NCI-H510A treated with DMSO at 0.1 percent for 48 hours (cell line): Measurements from ENCODE around the gene ACSL5.
"Not testable (repeated sequence)": the region's sequence is repeated elsewhere in the genome, so short reads cannot be mapped to it uniquely, and the experiment has no call there.

Source experiments
- DNase-seq: peaks from one replicate; lab custom pipeline; 2025; lab: John Stamatoyannopoulos, UW

Gene ACSL5

DNA sequence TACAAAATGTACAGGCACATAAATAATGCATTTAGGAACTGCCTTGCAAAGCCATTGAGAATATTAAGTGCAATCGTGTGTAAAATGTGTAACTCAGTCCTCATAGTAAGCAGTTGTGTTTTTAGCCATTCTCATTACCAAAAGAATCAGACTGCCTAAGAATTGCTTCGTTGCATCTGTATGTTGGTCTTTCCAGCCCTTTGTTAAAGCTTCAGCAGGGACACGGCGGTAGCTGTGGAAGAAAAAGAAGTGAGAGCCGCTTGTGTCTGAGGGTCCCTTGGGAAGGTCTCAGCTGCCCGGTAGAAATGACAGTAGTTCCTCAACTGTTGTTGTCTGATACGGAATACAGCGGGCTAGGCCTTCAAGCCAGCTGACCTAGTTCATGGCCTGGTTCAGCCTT, 22.8 kb upstream of the ACSL5 start:
- no peak for DNase-seq

DNA sequence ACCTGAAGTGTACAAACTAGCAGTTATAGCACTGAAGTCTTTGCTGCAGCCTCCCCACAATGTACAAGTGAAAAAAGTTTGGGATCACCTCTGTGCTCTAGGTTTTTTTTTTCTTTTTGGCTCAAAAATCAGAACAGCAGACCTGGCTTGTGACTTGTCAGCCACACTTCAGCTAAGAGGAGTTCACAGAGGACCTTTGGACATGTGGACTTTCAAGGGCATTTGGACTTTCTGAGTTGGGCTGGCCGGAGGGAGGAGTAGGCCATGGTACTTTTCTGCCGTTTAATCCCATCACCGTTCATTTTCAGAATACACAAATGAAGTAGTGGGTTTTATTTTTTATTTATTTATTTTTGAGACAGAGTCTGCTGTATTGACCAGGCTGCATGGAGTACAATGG, 21.9 kb upstream of the ACSL5 start:
- no peak for DNase-seq

DNA sequence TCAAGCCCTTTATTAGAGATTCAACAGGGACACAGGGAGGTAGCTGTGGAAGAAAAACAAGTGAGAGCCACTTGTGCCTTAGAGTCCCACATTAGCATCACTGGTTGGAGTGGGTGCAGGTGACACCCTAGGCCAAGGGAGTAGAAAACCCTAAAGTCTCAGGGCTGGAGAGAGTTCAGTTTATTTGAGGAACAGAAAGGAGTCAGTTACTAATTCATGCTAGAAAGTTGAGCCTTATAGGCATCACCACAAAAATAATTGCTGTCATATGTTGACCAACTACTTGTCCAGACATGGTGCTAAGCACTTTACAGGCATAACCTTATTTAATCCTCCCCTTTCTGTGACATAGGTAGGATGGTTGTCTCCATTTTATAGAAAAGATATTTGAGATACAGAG, 20.9 kb upstream of the ACSL5 start:
- no peak for DNase-seq

DNA sequence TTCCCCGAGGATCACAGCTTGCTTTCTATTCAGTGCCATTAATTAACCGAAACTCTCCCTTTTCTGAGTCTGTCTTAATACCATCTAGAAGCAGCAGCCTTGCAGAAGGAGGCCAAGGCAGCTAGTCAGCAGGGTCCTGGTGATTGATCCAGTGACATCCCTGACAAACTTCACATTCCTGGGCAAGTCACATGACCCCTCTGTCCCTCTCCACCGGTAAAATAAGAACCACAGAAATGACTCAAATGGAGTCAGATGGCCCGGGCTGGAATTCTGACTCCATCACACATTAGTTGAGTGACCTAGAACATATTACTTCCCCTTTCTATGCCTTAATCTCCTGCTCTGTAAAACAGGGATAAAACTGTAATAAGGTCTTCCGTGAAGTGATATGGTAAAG, 17.2 kb upstream of the ACSL5 start:
- no peak for DNase-seq

DNA sequence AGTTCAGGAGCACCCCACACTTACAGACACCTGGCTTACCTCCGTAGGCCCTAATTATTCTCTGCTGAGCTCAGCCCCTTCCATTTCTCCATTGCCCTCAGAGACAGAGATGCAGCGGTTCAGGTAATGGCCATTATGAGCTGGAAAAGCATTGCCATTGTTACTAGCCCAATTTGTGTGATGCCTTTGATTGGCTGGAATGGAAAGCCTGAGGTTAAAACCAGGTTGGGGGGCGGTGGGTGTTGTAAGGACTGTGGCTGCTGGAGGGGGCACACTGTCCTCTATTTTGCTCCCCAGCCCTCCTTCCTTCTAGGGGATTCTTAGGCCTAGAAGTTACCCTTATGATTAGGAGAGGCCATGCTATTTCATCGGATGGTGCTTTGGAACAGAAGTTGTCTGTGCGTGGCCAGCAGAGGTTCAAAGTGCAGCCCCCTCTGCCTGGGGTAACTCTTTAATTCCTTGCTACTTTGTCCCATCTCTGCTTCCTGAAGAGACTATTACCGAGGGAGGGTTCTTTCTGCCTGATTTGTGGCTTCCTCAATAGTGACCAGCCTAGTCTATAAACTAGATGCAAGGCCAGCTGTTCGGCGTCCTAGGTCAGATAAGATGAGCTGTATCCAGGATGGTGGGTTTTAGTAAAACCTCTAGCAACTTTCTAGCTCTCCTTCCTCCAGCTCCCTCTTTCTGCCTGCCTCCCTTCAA, 14.2 kb upstream of the ACSL5 start:
- no peak for DNase-seq

DNA sequence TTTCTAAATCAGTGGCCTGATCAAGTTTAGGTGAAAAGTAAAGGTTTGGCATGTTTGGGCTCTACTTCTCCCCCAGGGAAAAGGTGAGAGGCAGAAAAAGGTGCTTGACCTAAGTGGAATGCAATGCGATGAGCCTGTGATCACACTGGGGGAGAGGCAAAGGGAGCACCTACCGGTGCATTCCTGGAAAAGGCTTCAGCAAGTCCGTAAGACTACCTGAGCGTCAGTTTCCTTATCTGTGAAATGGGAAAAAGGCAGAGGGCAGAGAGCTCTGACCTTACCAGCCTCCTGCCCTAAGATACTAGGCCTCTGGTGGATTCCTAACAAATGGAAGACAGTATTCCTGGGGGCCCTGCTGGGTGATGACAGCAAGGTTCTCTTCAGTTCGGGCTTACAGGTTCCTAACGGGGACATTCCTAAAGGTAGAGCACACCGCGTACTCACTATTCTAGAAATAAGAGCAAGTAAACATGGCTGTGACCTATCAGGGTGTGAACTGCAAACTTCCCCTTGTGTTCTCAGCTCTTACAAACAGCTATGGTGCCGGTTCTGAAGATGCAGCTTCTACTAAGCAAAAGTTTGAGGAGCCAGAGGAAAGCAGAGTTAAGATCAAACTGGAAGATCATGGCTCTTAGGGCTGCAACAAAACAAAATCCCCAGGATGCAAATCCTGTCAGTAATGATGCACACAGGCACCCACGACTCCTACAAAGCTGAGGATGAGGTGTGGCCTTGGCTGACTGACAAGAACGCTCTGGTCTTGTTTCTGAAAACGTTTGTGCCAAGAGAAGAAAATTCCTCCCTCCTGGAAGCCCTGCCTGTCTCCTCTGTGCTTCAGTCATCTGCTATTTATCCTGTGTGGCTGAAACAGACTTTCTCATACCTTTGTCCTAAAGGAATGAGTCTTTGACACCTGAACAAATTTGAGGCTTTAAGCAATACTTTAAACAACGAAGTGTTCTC, 13.3 kb upstream of the ACSL5 start:
- no peak for DNase-seq

DNA sequence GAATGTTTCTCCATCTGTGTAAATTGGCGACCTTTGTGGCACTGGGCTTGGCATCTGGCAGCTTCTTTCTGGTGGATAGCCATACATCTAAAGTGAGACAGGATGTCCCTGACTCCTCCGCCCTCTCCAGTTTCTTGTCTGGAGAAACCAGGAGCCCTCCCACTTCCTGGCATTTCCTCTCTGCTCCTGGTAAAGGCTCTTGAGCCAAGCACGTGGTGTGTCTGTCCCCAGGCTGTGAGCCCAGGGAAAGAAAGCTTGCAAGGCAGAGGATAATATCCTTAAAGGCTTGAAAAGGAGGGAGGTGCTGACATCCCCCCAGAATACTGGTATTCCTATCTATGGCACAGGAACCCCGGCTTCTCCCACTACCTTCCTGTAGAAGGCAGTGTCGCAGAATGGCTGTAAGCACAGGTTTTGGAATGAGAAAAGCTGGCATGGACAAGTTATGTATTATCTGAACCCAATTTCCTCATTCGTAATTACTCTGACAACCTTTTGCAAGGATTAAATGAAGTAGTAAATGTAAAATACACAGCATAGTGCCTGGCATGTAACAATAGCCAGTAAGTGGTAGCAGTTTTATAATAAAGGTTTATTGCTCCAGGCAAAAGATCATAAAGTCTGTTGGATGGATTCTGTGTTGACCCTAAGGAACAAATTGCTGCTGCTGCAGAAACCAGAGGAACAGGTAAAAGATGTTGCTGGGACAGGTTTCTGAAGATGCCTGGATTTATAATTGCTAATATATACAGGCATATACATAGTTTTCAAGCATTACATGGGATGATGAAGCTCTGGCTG, 11.8 kb upstream of the ACSL5 start:
- DNase-seq: no peak

DNA sequence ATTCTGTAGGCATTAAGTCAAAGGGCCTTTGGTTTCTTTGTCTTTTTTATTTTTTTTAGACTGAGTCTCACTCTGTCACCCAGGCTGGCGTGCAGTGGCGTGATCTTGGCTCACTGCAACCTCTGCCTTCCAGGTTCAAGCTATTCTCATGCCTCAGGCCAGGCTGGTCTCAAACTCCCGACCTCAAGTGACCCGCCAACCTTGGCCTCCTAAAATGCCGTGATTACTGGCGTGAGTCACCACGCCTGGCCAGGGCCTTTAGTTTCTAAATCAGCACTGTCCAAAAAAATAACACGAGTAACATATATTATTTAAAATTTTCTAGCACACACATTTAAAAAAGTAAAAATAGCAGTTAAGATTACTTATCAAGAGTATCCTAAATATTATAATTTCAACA, 11.1 kb upstream of the ACSL5 start:
- no peak for DNase-seq

DNA sequence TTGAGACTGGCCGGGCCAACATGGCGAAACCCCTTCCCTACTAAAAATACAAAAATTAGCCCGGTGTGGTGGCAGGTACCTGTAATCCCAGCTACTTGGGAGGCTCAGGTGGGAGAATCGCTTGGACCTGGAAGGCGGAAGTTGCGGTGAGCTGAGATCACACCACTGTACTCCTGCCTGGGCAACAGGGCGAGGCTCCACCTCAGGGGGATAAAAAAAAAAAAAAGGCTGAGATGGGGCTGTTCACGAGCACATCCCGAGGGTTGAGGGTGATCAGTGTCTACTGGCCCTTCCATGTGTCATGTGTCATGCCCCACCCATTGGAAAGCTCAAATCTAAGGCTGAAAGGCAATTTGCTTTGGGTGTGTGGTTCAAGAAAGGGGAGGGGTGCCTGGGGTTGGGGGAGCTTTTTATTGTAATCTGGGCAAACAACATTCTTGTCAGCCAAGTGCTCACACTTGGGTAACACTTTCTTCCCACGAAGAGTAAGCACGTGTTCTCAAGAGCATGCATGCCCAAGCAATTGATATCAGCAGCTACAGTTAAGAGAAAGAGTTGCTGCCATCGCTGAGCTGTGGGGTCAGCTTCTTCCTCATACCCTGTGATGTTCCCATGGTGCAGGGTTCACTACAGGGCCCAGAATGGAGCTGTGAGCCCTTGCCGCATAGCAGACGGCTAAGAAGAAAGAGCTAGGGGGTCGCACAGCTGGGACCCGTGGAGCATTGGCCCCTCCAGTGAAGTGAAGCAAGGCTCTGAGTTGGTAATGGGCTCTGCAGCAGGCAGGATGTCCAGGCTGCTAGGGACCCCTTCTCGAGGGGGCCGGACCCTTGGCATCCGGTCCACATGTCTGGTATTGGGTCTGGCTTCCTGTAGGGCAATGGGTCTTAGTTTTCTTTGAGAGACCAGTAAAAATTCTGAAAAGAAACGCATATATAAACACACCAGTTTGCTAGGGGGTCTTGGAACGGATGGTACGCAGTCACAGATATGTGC, 9.9 kb upstream of the ACSL5 start:
- no peak for DNase-seq

DNA sequence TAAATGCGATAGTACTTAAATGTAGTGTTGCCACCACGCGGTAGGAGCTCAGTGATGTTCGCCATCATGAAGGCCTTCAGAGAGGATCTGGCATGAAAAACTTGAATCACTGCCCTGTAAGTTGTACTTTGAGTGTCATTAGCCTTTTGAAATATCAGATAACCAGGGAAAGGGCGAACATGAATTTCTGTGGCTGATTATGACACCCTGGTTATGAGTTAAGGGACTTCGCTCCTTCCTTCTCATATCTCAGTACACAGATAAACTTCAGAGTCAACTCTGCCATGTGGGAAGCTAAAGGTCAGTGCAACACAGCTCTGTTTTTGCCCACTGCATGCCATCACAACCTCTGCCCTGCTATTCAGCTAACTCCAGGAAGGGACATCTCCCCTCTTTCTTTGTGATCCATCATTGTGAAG, 8.9 kb upstream of the ACSL5 start:
- no peak for DNase-seq

DNA sequence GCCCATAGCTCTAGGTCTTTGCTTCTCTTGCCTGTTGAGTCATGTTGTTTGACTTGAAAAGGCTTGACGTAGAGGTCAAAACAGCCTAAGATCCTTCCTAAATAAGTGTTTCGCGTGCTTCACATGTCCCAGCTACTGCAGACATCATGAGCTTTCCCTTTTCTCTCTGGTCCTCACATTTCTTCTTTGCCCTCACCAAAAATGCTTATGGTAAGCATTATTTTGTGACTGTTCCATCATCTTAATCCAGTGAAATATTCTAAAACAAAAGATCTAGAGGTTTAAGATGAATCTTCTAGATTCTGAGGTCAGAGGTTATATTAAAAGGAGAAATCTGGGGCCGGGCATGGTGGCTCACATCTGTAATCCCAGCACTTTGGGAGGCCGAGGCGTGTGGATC, 8.5 kb upstream of the ACSL5 start:
- DNase-seq: no peak

DNA sequence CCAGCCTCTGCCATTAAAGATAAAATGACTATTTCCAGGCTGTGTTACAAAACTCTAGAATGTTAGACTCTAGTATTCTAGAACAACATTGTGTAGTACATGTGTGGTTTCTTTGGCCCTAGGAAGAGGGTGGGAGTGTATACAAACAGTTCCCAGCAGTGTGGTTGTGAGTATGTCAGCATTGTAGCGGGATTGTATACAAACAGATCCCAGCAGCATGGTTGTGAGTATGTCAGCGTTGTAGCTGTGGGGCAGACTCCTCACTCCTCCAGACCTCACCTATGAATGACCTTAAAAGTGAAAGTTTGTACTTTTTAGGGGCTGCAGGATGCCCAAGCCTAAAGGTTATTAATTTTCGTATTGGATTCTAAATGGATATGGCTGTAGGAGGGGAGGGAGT, 6.9 kb upstream of the ACSL5 start:
- DNase-seq: no peak

DNA sequence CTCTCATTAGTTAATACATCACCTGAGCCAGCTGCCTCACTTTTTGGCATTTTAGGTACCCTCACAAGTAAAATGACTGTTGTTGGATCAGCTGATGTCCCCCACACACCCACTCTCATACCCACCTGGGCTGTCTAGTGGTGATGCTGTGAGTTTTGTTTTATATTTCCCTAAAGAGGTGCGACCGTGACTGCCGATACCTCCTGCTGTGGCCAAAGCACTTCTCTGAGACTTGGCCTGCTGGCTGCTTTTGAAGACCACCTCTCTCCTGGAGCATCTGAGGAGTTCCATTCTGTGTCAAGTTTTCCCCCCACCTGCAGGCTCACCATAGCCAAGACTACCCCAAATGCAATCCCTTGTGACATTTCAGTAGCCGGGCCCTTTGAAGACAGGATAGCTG, 6.4 kb upstream of the ACSL5 start:
- DNase-seq: no peak

DNA sequence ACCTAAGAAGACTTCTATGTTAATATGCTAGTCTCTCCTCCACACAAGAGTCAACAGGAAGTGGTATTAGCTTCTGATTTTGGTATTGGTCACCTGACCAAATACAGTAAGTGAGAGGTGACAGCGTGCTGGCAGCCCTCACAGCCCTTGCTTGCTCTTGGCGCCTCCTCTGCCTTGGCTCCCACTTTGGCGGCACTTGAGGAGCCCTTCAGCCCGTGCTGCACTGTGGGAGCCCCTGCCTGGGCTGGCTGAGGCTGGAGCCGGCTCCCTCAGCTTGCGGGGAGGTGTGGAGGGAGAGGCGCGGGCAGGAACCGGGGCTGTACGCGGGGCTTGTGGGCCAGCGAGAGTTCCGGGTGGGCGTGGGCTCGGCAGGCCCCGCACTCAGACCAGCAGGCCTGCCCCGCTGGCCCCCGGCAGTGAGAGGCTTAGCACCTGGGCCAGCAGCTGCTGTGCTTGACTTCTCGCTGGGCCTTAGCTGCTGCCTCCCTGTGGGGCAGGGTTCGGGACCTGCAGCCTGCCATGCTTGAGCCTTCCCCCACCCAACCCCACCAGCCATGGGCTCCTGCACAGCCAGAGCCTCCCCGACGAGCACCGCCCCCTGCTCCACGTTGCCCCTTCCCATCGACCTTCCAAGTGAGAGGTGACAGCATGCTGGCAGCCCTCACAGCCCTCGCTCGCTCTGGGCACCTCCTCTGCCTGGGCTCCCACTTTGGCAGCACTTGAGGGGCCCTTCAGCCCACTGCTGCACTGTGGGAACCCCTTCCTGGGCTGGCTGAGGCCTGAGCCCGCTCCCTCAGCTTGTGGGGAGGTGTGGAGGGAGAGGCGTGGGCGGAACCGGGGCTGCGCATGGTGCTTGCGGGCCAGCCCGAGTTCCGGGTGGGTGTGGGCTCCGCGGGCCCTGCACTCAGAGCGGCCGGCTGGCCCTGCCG, 4.2 kb upstream of the ACSL5 start:
- no peak for DNase-seq

DNA sequence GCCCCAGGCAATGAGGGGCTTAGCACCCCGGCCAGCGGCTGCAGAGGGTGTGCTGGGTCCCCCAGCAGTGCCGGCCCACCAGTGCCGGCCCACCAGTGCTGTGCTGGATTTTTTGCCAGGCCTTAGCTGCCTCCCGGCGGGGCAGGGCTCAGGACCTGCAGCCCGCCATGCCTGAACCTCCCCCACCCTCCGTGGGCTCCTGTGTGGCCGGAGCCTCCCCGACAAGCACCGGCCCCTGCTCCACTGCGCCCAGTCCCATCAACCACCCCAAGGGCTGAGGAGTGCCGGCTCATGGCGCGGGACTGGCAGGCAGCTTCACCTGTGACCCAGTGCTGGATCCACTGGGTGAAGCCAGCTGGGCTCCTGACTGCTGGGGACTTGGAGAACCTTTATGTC, 3.5 kb upstream of the ACSL5 start:
- no peak for DNase-seq

DNA sequence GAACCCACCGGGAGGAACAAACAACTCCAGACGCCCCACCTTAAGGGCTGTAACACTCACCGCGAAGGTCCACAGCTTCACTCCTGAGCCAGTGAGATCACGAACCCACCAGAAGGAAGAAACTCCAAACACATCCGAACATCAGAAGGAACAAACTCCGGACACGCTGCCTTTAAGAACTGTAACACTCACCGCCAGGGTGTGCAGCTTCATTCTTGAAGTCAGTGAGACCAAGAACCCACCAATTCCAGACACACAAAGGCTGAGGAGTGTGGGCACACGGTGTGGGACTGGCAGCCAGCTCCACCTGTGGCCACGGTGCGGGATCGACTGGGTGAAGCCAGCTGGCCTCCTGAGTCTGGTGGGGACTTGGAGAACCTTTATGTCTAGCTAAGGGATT, 2.6 kb upstream of the ACSL5 start:
- DNase-seq: not testable (repeated sequence)

DNA sequence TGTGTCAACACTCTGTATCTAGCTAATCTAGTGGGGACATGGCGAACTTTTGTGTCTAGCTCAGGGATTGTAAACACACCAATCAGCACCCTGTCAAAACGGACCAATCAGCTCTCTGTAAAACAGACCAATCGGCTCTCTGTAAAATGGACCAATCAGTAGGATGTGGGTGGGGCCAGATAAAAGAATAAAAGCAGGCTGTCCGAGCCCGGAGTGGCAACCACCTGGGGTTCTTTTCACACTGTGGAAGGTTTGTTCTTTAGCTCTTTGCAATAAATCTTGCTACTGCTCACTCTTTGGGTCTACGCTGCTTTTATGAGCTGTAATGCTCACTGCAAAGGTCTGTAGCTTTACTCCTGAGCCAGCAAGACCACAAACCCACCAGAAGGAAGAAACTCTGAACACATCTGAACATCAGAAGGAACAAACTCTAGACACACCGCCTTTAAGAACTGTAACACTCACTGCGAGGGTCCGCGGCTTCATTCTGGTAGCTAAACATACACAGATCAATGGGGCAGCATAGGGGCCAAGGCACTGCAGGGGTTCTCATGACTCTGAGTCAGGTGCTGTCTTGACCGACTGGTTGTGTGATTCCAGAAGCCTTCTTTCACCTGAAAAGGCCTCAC, 1.6 kb upstream of the ACSL5 start:
- DNase-seq: not testable (repeated sequence)

DNA sequence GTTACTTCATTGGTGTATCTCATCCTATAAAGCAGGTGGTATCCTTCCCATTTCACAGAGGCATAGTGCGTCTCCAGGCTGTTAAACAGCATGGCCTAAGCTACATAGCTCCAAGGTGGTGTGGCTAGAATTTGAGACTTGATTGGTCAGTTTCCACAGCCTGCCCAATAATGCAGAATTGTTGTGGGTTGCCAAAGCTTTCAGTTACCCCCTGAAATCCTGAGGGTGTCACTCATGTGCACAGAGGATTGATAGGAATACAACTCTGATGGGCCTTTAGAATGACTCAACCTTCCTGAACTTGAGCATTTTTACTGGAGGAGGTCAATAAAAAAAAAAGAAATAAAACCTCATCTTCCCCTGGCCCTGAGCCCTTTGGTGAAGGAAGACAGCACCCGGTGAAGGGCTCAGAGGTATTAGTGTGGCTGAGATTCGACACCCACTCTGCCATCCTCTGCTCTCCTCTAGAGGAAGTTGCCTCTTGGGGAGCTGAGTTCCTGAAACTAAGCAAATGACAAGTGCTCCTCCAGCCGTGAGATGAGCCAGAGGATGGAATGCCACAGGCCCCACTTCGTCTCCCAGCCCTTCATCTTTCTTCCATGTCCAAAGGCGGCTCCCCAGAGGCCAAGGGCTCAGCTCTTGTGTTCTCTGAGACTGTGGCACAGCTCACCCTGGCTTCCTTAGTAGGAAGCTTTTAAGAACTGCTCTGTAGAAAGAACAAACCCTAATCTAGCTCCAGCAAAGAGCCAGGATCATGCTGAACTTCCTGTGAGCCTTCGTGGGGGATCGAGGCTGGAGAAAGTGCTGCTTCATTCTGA, 1.0 kb downstream of the ACSL5 start:
- no peak for DNase-seq
